H1 (cell line): ENCODE data around the gene CAMTA1.

Experiments used
- BACH1 ChIP-seq: IDR thresholded peaks from 2 replicates; pipeline ENCODE4 v1.6.1; 2012; ENCODE audit warnings: low read length, improper control_type of control experiment
- EZH2 ChIP-seq: fragments of 200-600 bp; sonication (generic); IDR thresholded peaks from 2 replicates; pipeline ENCODE4 v1.7.1; 2012; ENCODE audit warnings: low read depth, mild to moderate bottlenecking, moderate library complexity, low read length, inconsistent platforms; ENCODE audit not compliant: severe bottlenecking
- RFX5 ChIP-seq: IDR thresholded peaks from 2 replicates; pipeline ENCODE4 v1.6.1; 2011; ENCODE audit warnings: low read depth, low read length, improper control_type of control experiment, borderline replicate concordance
- TAF1 ChIP-seq: IDR thresholded peaks from 2 replicates; pipeline ENCODE4 v1.6.1; 2011; ENCODE audit warnings: mild to moderate bottlenecking, low read depth, low read length
- TAF7 ChIP-seq: optimal IDR thresholded peaks from 2 replicates; pipeline ENCODE3; 2011; ENCODE audit warnings: low read depth, mild to moderate bottlenecking, inconsistent platforms, low read length, moderate library complexity, borderline replicate concordance
- TCF12 ChIP-seq: IDR thresholded peaks from 2 replicates; pipeline ENCODE4 v1.6.1; 2011; ENCODE audit warnings: low read depth, mild to moderate bottlenecking, low read length
- USF2 ChIP-seq: IDR thresholded peaks from 2 replicates; pipeline ENCODE4 v1.6.1; 2011; ENCODE audit warnings: low read length, improper control_type of control experiment
- TF ChIP-seq, protein P1 (sequence below), 3 experiments: IDR thresholded peaks; 1 replicate in 2 of 3; 2 replicates in 1 of 3; pipeline versions ENCODE4 v1.5.1 to v1.6.1; 2011; ENCODE audit warnings: low read length in 3 of 3, mild to moderate bottlenecking in 3 of 3, inconsistent platforms in 2 of 3, low read depth in 1 of 3, moderate library complexity in 1 of 3; ENCODE audit not compliant: insufficient read depth in 1 of 3; ENCODE audit errors: control extremely low read depth in 1 of 3
- TF ChIP-seq, protein P2 (sequence below): IDR thresholded peaks from 2 replicates; pipeline ENCODE4 v1.6.1; 2012; ENCODE audit warnings: inconsistent platforms

DNA sequence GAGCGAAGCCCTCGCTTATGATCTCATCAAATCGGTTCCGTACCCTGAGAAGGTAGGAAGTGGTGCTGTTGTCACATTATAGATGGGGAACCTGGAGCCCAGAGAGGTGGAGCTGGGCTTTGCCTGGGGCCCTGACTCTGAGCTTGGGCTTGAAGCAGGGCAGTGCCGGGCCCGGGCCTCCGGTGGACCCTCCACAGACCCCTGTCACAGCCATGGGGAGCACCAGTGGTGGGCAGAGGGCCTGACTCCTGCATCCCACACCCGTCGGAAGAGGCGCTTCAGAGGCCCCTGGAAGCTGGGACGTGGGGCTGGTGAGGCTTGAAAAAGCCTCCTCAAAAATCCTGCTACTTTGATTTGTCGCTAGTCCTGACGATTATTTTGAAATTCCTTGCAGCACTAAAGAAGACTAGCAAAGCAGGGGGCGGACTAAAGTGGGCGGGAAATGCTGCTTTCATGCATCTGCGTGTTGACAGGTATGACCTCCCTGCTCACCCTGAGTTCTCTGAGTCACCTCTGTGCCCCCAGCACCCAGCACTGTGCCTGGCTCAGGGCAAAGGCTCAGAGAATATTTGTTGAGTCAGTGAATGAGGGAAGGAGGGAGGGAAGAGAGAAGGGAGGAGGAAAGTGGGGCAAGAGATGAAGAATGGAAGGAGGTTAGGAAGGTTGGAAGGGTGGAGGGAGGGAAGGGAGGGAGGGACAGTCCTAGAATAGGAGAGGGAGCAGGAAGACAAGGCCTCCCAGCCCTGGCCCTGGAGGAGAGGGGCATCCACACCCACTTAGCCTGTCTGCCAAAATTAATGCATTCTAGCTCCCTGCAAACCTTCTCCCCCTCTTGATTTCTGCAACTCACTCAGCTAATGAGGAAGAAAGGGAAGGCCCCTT, 723.0 kb downstream of the CAMTA1 start:
- TF ChIP-seq, protein P1, sequence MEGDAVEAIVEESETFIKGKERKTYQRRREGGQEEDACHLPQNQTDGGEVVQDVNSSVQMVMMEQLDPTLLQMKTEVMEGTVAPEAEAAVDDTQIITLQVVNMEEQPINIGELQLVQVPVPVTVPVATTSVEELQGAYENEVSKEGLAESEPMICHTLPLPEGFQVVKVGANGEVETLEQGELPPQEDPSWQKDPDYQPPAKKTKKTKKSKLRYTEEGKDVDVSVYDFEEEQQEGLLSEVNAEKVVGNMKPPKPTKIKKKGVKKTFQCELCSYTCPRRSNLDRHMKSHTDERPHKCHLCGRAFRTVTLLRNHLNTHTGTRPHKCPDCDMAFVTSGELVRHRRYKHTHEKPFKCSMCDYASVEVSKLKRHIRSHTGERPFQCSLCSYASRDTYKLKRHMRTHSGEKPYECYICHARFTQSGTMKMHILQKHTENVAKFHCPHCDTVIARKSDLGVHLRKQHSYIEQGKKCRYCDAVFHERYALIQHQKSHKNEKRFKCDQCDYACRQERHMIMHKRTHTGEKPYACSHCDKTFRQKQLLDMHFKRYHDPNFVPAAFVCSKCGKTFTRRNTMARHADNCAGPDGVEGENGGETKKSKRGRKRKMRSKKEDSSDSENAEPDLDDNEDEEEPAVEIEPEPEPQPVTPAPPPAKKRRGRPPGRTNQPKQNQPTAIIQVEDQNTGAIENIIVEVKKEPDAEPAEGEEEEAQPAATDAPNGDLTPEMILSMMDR (IDR thresholded peaks at IDR 0.05; ENCODE audit: control extremely low read depth in 1 of 3, insufficient read depth in 1 of 3, low read depth in 1 of 3, low read length in 3 of 3), result no peak
- no peak for TF ChIP-seq TAF7
- no peak for TF ChIP-seq EZH2
- no peak for TF ChIP-seq TAF1
- TF ChIP-seq, protein P2, sequence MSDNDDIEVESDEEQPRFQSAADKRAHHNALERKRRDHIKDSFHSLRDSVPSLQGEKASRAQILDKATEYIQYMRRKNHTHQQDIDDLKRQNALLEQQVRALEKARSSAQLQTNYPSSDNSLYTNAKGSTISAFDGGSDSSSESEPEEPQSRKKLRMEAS, result no peak
- no peak for TF ChIP-seq USF2
- TF ChIP-seq RFX5, result no peak
- TF ChIP-seq TCF12, result no peak
- no peak for TF ChIP-seq BACH1
